ENCODE measurements around the gene PARVB.

Gene PARVB

DNA sequence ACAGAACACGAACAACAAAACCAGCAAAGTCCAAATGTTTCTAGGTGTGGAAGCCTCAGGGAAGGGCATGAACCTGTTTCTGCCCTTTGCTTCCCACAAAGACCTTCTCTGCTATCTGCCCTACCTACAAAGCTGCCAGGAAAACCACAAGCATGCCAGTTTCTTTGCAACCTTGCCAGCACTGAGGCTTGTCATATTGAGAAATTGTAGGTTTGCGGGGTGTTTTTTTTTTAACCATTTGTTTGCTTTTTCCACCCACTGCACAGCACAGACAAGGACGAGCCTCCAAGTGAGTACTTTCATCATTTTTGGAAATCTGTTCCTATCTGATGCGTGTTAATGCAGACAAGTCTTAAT, 169.4 kb downstream of the PARVB start (continued):
- TF ChIP-seq, protein P1, sequence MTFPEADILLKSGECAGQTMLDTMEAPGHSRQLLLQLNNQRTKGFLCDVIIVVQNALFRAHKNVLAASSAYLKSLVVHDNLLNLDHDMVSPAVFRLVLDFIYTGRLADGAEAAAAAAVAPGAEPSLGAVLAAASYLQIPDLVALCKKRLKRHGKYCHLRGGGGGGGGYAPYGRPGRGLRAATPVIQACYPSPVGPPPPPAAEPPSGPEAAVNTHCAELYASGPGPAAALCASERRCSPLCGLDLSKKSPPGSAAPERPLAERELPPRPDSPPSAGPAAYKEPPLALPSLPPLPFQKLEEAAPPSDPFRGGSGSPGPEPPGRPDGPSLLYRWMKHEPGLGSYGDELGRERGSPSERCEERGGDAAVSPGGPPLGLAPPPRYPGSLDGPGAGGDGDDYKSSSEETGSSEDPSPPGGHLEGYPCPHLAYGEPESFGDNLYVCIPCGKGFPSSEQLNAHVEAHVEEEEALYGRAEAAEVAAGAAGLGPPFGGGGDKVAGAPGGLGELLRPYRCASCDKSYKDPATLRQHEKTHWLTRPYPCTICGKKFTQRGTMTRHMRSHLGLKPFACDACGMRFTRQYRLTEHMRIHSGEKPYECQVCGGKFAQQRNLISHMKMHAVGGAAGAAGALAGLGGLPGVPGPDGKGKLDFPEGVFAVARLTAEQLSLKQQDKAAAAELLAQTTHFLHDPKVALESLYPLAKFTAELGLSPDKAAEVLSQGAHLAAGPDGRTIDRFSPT (tag by site-specific recombination; IDR thresholded peaks at IDR 0.05): no peak
- TF ChIP-seq ZNF155 (tag by site-specific recombination; IDR thresholded peaks at IDR 0.05) (no peak), ZNF777 (tag by site-specific recombination; IDR thresholded peaks at IDR 0.05; ENCODE audit: borderline replicate concordance) (no peak), ZBTB7A (tag by site-specific recombination; IDR thresholded peaks at IDR 0.05; ENCODE audit: low read depth) (no peak), ZBTB6 (tag by site-specific recombination; IDR thresholded peaks at IDR 0.05) (no peak), ZNF423 (tag by site-specific recombination; IDR thresholded peaks at IDR 0.05) (no peak), REST (tag by site-specific recombination; IDR thresholded peaks at IDR 0.05) (no peak), ZNF426 (tag by site-specific recombination; IDR thresholded peaks at IDR 0.05) (no peak)

DNA sequence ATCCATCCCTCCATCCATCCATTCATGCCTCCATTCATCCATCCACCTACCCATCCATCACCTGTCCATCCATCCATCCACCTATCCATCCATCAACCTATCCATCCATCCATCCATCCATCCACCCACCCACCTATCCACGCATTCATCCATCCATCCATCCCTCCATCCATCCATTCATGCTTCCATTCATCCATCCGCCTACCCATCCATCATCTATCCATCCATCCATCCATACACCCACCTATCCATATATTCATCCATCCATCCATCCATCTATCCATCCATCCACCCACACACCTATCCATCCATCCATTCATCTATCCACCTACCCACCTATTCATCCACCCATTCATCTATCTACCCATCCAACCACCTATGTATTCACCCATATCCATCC, 170.5 kb downstream of the PARVB start:
- ChIA-PET POLR2A (no interaction called here), CTCF (no interaction called here)
- Histone ChIP-seq H3K36me3 (ENCODE audit: control insufficient read depth in 2 of 2, insufficient read depth in 1 of 2, low read length in 2 of 2) (no peaks in the 10 kb centered on the region), H3K27ac (ENCODE audit: extremely low read depth, low read depth, low read length) (no peak overlapping the region), H3K4me1 (ENCODE audit: control insufficient read depth, insufficient read depth, low read length) (no peaks in the 10 kb centered on the region), H3K4me3 (ENCODE audit: low read depth, low read length) (no peak overlapping the region), H3K9me3 (ENCODE audit: control insufficient read depth, insufficient read depth, low read depth, low read length) (no peaks in the 10 kb centered on the region)
- TF ChIP-seq ZNF76 (tag by site-specific recombination; IDR thresholded peaks at IDR 0.05; ENCODE audit: borderline replicate concordance, low read depth) (no peak), ZNF600 (tag by site-specific recombination; IDR thresholded peaks at IDR 0.05) (no peak), ZIC2 (tag by site-specific recombination; IDR thresholded peaks at IDR 0.05) (no peak), ZNF521 (tag by site-specific recombination; IDR thresholded peaks at IDR 0.05) (0 out of 2 replicates have a peak, but pooled peaks have one; percentile 85), ZNF707 (tag by site-specific recombination; IDR thresholded peaks at IDR 0.05) (no peak), ZNF138 (tag by site-specific recombination; IDR thresholded peaks at IDR 0.05; ENCODE audit: borderline replicate concordance) (no peak), ZSCAN4 (tag by site-specific recombination; IDR thresholded peaks at IDR 0.05) (no peak), ZNF529 (tag by site-specific recombination; IDR thresholded peaks at IDR 0.05; ENCODE audit: insufficient replicate concordance) (no peak), GLI4 (tag by site-specific recombination; IDR thresholded peaks at IDR 0.05) (no peak), ZSCAN23 (tag by site-specific recombination; IDR thresholded peaks at IDR 0.05) (no peak), ZNF140 (tag by site-specific recombination; IDR thresholded peaks at IDR 0.05) (no peak), FEZF1 (tag by site-specific recombination; IDR thresholded peaks at IDR 0.05) (no peak), HOXA7 (CRISPR knock-in tag; IDR thresholded peaks at IDR 0.05; ENCODE audit: borderline replicate concordance) (no peak), KLF1 (tag by site-specific recombination; IDR thresholded peaks at IDR 0.05) (no peak), ZNF132 (tag by site-specific recombination; IDR thresholded peaks at IDR 0.05; ENCODE audit: borderline replicate concordance) (no peak), MZF1 (tag by site-specific recombination; IDR thresholded peaks at IDR 0.05; ENCODE audit: borderline replicate concordance) (no peak), ZNF350 (tag by site-specific recombination; IDR thresholded peaks at IDR 0.05) (no peak), ZNF610 (tag by site-specific recombination; IDR thresholded peaks at IDR 0.05; ENCODE audit: borderline replicate concordance) (no peak)
- TF ChIP-seq, protein P2, sequence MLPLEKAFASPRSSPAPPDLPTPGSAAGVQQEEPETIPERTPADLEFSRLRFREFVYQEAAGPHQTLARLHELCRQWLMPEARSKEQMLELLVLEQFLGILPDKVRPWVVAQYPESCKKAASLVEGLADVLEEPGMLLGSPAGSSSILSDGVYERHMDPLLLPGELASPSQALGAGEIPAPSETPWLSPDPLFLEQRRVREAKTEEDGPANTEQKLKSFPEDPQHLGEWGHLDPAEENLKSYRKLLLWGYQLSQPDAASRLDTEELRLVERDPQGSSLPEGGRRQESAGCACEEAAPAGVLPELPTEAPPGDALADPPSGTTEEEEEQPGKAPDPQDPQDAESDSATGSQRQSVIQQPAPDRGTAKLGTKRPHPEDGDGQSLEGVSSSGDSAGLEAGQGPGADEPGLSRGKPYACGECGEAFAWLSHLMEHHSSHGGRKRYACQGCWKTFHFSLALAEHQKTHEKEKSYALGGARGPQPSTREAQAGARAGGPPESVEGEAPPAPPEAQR (tag by site-specific recombination; IDR thresholded peaks at IDR 0.05): no peak
- TF ChIP-seq, protein P3, sequence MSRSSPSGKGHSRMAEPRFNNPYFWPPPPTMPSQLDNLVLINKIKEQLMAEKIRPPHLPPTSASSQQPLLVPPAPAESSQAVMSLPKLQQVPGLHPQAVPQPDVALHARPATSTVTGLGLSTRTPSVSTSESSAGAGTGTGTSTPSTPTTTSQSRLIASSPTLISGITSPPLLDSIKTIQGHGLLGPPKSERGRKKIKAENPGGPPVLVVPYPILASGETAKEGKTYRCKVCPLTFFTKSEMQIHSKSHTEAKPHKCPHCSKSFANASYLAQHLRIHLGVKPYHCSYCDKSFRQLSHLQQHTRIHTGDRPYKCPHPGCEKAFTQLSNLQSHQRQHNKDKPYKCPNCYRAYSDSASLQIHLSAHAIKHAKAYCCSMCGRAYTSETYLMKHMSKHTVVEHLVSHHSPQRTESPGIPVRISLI (tag by site-specific recombination; IDR thresholded peaks at IDR 0.05): no peak

All from HEK293 (cell line).